Duodenal mucosa (tissue), 2 donors: ENCODE data around the gene UBE2O.
A peak's percentile ranks its signal among the peaks of the same experiment; 100 is the strongest.

Source experiments
- H3K27ac ChIP-seq: one replicate; pipeline ENCODE4 v1.7.0; 2013; ENCODE audit warnings: low read depth, low read length
- H3K27me3 ChIP-seq, 2 donors: one replicate each; pipeline ENCODE4 v1.7.0; 2013; ENCODE audit warnings: low read length in 2 of 2, control low read depth in 1 of 2; ENCODE audit not compliant: insufficient read depth in 2 of 2, control insufficient read depth in 1 of 2
- H3K36me3 ChIP-seq, 2 donors: one replicate each; pipeline ENCODE4 v1.7.0; 2013; ENCODE audit warnings: low read length in 2 of 2, control low read depth in 1 of 2; ENCODE audit not compliant: insufficient read depth in 2 of 2, control insufficient read depth in 1 of 2
- H3K4me1 ChIP-seq, 2 donors: one replicate each; pipeline ENCODE4 v1.7.0; 2013; ENCODE audit warnings: low read length in 2 of 2, control low read depth in 1 of 2; ENCODE audit not compliant: insufficient read depth in 2 of 2, control insufficient read depth in 1 of 2
- H3K4me3 ChIP-seq, 2 donors: one replicate each; pipeline ENCODE4 v1.7.0; 2013; ENCODE audit warnings: low read length in 2 of 2, low read depth in 1 of 2
- H3K9ac ChIP-seq, 2 donors: one replicate each; pipeline ENCODE4 v1.7.0; 2013; ENCODE audit warnings: low read length in 2 of 2, low read depth in 1 of 2
- H3K9me3 ChIP-seq, 2 donors: one replicate each; pipeline ENCODE4 v1.7.0; 2013; ENCODE audit warnings: low read length in 2 of 2, control low read depth in 1 of 2; ENCODE audit not compliant: control insufficient read depth in 1 of 2

The UBE2O gene

DNA sequence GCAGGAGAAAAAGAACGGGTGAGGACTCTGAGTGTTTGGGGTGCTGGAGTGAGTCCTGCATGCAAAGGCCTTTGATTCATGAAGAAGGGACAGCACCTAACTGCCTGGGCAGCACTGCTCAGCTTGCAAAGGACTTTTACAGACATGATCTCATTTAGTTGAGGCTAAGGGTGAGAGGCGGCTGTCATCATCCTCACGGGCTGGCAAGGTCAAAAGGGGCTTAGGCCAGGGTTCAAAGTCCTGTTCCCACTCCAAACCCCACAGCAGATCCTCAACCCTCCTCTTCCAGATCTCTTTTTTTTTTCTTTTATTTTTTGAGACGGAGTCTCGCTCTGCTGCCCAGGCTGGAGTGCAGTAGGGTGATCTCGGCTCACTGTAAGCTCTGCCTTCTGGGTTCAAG, 43.5 kb upstream of the UBE2O start:
- Histone ChIP-seq H3K4me1 (peaks cover 75 to 77% of the 10 kb centered on the region in 2 donors), H3K4me3 (no peak overlapping the region), H3K27ac (no peak overlapping the region), H3K9ac (no peak overlapping the region), H3K36me3 (no peaks in the 10 kb centered on the region), H3K27me3 (no peaks in the 10 kb centered on the region), H3K9me3 (no peaks in the 10 kb centered on the region)

DNA sequence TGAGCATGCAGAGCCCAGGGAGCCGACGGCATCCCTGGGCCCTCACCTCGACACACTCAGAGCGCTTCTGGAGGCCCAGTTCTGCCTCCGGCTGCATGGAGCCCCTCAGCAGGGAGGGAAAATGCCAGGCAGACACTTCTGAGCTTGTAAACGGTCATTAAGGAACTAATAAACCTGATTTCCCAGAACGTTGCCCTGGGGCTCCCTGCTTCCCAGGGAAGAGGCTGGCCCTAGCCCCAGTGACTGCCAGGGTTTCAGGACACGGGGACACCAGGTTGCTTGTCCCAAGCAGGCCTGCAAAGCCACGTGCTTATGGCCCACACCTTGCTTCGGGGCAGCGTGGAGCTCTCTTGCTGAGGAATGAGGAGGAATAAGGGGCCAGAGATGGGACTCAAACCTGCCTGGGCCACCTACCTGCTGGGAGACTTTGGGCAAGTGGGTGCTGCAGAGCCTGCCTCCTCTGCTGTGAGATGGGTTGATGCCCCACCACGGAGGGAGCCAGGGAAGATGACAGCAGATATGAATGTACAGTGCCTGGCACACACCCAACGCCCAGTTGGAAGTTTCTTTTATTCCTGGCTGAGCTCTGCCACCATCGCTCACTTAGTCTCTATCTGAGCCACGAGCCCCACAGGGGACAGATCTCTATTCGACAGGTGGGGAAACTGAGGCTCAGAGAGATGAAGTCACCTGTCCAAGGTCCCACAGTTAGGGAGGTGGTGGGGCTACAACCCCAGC, 42.9 kb upstream of the UBE2O start:
- Histone ChIP-seq H3K4me3 (no peak overlapping the region), H3K27ac (no peak overlapping the region), H3K9me3 (no peaks in the 10 kb centered on the region), H3K4me1 (peaks cover 80 to 83% of the 10 kb centered on the region in 2 donors), H3K9ac (no peak overlapping the region), H3K27me3 (no peaks in the 10 kb centered on the region), H3K36me3 (no peaks in the 10 kb centered on the region)

DNA sequence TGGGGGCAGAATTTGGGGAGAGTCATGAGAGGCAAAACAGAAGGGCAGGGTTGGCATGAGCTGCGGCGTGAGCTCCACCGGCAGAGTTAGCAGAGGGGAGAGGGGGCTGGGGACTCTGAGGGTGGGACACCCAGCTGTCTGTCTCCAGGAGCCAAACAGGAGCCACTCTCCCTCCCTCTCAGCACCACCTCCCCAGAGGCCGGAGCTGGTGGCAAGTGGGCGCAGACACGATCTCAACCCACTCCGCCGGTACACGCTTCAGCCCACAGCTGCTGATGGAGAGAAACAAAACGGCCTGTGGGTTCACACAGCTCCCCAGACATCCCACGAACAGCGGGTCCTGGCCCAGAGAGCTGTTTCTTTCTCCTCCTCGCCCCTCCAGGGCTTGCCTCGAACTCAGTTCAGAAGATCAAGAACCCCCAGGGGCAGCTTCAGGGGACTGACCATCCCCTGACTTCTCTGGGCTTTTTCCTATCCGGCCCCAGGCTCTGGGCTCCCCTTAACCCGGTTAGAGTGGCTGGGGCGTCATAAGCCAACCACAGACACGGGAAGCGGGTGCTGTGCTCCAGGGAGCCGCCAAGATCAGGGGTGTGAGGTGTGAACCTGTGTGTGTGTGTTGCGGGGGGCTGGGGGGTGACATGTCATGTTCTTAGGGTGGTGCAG, 40.7 kb upstream of the UBE2O start:
- Histone ChIP-seq H3K4me3 (peak overlapping the region; percentile 41 to 68), H3K27ac (peak overlapping the region; percentile 74), H3K9ac (peak overlapping the region; percentile 59), H3K4me1 (peaks cover 70 to 80% of the 10 kb centered on the region in 2 donors), H3K9me3 (no peaks in the 10 kb centered on the region), H3K27me3 (no peaks in the 10 kb centered on the region), H3K36me3 (no peaks in the 10 kb centered on the region)

DNA sequence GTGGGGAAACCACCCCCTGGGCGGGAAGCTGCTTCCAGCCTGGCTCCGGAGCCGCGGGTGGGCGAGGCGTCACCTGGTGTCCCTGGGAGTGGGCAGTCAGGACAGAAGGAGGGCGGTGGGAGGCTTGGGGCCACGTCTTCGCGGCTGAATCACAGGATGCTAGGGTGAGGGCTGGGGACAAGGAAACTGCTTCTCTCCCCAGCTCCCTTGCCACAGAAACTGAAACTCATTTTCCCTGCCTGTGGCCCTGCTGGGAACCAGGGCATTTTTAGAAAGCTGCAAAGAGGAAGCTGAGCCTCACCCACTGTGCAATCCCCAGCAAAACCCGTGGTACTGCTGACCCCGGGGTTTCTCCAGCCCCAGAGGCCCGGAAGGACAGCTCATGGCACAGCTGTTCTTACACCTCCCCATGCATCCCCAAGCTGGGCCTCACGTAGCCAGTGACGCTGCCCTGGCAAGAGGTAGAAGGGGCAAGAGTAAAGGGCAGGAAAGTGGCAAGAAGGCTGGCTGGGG, 40.1 kb upstream of the UBE2O start:
- H3K9me3 ChIP-seq, result no peaks in the 10 kb centered on the region
- peak overlapping the region; percentile 59 for H3K9ac ChIP-seq

DNA sequence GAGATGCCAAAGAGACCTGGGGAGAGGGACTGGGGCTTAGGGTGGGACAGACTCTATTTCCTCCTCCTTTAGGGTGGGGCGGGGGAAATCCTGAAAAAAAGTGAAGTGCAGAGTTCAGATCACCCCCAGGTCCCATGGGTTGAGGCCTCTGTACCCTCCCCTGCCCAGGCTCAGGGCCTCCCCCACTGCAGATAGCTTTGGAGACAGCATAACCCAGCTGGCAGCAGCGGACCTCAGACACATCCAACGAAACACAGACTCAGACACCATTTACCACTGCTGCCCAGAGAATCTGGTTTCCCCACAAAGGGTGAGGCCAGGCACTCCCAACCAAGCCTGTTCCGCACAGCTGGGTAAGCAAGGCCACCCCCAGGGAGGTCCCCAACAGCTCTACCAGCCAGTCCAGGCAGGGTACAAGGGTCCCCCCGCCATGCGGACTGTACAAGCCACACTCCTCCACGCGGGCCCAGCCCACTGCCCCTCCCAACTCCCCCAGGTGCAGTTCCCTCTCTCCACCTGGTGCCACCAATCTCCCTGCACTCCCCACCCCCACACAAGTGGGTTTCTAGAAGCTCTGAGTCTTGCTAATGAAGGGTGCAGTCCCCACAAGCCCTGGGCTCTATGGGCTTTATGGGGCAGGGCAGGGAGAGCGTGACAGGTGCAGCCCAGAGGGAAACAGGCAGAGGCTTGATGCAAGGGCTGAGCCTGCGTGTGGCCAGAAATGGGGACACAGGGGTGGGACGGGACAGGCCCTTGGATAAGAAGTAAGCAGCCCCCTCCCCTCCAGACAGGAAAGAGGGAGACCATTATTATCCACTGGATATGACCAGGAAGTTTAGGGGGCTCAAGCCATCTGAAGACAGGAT, 39.4 kb upstream of the UBE2O start:
- peak overlapping the region; percentile 74 for H3K27ac ChIP-seq
- H3K9ac ChIP-seq, result peak overlapping the region; percentile 59
- peak overlapping the region; percentile 41 to 68 for H3K4me3 ChIP-seq
- no peaks in the 10 kb centered on the region for H3K36me3 ChIP-seq
- peaks cover 57 to 68% of the 10 kb centered on the region in 2 donors for H3K4me1 ChIP-seq
- no peaks in the 10 kb centered on the region for H3K9me3 ChIP-seq
- no peaks in the 10 kb centered on the region for H3K27me3 ChIP-seq

More for the DNA sequence above, 40.1 kb upstream of the UBE2O start:
- H3K4me3 ChIP-seq, result peak overlapping the region; percentile 41 to 68
- peaks cover 64 to 74% of the 10 kb centered on the region in 2 donors for H3K4me1 ChIP-seq
- no peaks in the 10 kb centered on the region for H3K36me3 ChIP-seq
- H3K27ac ChIP-seq, result peak overlapping the region; percentile 74
- no peaks in the 10 kb centered on the region for H3K27me3 ChIP-seq

DNA sequence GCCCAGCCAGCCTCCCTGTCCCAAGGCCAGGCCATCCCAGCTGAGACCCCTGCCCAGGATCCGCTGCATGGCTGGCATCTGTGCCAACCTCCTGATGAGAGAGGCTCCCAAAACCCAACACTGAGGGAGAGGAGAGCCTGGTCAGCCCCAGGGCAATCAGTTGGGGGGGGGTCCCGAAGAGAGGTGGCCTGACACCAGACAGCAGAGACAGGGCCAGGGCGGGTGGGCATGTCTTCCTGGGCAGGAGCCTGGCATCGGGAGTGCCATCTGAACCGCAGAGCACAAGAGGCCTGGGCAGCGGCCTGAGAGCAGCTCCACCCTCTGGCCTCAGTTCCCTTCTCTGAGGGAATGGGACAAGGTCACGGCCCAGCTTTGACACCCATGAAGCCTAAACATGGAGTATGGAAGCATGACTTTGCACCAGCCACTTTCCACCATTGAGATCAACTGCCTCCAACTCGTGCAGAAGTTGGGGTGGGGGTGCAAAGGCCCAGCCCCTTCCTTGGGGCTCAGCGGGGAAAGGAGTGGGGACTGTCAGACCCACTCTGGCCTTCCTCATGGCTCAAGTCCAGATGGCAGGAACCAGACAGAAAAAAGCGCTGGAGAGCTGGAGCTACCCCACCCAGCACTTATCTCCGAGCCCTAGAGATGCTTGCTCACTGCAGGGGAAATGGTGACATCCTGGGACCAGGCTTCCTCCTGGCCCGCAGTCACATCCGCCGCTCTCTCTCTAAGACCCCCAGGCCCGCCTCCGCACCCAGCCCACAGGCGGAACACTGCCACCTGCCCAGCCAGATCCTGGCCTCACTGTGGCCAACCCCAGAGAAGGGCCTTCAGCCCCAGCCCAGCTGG, 38.5 kb upstream of the UBE2O start:
- H3K36me3 ChIP-seq, result no peaks in the 10 kb centered on the region
- H3K27me3 ChIP-seq, result no peaks in the 10 kb centered on the region
- H3K4me3 ChIP-seq, result peak overlapping the region; percentile 41 to 68
- H3K27ac ChIP-seq, result peak overlapping the region; percentile 74
- peaks cover 52 to 65% of the 10 kb centered on the region in 2 donors for H3K4me1 ChIP-seq
- peak overlapping the region; percentile 59 for H3K9ac ChIP-seq
- H3K9me3 ChIP-seq, result no peaks in the 10 kb centered on the region

DNA sequence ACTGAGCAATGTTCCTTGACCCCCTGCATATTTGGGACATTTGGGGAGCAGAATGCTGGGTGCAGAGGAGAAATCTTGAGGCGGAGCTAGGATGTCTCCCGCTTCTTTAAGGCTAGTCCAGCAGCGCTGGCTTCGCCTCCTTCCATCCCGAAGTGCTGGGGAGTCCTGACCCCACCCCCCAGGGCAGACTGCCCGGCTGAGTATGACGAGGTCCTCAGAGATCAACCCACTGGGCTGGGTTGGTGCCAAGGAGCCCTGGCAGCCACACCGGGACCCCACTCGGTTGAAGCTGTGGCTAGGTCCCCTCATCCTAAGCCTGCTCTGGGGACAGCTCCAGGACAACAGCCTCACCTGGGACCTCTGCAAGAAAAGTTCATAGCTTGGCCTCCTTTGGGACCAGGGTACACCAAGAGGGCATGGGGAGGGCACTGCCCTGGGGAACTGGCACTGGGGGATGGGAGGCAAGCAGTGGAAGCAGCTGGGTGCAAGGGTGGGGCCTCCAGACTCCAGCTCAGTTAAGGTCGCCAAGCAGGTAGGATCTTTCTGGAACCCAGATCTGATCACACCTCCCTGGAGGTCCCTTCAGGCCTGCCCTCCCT, 37.3 kb upstream of the UBE2O start:
- no peaks in the 10 kb centered on the region for H3K36me3 ChIP-seq
- no peak overlapping the region for H3K27ac ChIP-seq
- H3K4me1 ChIP-seq, result peaks cover 52 to 54% of the 10 kb centered on the region in 2 donors
- H3K9ac ChIP-seq, result peak overlapping the region; percentile 9 to 12
- H3K4me3 ChIP-seq, result no peak overlapping the region
- no peaks in the 10 kb centered on the region for H3K27me3 ChIP-seq
- no peaks in the 10 kb centered on the region for H3K9me3 ChIP-seq

DNA sequence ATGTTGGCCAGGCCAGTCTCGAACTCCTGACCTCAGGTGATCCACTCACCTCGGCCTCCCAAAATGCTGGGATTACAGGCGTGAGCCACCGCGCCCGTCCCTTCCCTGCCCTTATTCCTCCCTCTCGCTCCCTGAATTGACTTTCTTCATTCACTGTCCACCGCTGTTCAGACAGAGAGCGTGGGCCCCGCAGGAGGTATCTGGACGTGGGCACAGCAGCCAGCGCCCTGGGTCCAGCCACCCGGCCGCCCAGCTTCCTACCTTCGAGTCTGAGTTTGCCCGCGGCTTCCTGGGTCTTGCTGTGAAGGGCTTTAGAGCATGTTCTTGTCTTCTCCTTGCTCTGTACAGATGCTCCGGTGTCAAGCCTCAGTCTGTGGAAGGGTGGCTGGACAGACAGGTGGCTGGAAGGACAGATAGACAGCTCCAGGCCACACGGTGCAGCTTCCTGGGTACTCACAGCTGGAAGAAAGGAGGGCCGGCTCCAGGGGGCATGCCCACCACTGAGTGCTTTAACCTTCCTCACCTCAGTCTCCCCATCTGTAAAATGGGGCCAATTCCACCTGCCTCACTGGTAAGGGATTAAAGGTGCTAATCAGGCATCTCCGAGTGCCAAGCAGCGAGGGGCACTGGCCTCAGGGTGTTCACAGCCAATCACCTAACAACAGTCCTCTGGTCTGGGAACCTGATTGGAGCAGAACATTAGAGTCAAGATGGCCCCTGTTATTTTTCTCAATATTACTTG, 34.7 kb upstream of the UBE2O start:
- no peaks in the 10 kb centered on the region for H3K9me3 ChIP-seq
- H3K4me3 ChIP-seq, result no peak overlapping the region
- no peaks in the 10 kb centered on the region for H3K36me3 ChIP-seq
- H3K4me1 ChIP-seq, result peaks cover 30 to 32% of the 10 kb centered on the region in 2 donors
- no peak overlapping the region for H3K27ac ChIP-seq
- no peaks in the 10 kb centered on the region for H3K27me3 ChIP-seq
- H3K9ac ChIP-seq, result no peak overlapping the region
